Colonic mucosa (tissue), 4 donors: ENCODE measurements around the gene WNK2. TPM values are rescaled to one million over a fixed set of nuclear protein-coding genes. Genes with fewer than 3 reads are reported as not detected.

Experiments
- DNase-seq: peaks from one replicate; pipeline ENCODE4 v3.0.0-alpha.2; 2020
- H3K27ac ChIP-seq: fragments of 200-600 bp; one replicate; pipeline ENCODE4 v1.8.0; 2021
- H3K27me3 ChIP-seq: fragments of 200-600 bp; one replicate; pipeline ENCODE4 v1.8.0; 2021
- H3K36me3 ChIP-seq: fragments of 200-600 bp; one replicate; pipeline ENCODE4 v1.8.0; 2021
- H3K4me1 ChIP-seq: fragments of 200-600 bp; one replicate; pipeline ENCODE4 v1.8.0; 2021; ENCODE audit warnings: mild to moderate bottlenecking
- H3K4me3 ChIP-seq: fragments of 200-600 bp; one replicate; pipeline ENCODE4 v1.8.0; 2021
- H3K9ac ChIP-seq, 2 donors: one replicate each; pipeline ENCODE4 v1.7.0; 2013; ENCODE audit warnings: control low read depth in 2 of 2, low read depth in 2 of 2, low read length in 2 of 2
- H3K9me3 ChIP-seq: fragments of 200-600 bp; one replicate; pipeline ENCODE4 v1.8.0; 2021
- intact Hi-C: fragments of 100-400 bp; cut with DNase I; formaldehyde crosslinking; loops from one replicate; pipeline ENCODE4 v1.14.1; 2022
- total RNA-seq, 2 donors: library from RNA; stranded (reverse); fragmentation: NEBNext Ultra II Directional in 1 of 2; extraction: Animal tissue kit (Norgen Biotek cat#: 25700) in 1 of 2; gene quantifications; one replicate each; pipeline ENCODE4 v1.2.1, GENCODE V29; 2021
- TF ChIP-seq, protein P1 (sequence below): fragments of 200-600 bp; IDR thresholded peaks from one replicate; pipeline ENCODE4 v1.8.0; 2022; ENCODE audit warnings: antibody characterized with exemption, mild to moderate bottlenecking
- donor health status: healthy.
- donor health status: DM: no; HTN: no; CAD: no.
- donor health status: DM: no; HTN: no; CAD: no.

WNK2 gene
- total RNA-seq, 2 donors from 2014 or later: 161 to 238 TPM

GRCh38 chr9:93156475-93157008, 27.4 kb upstream of the WNK2 start:
- Histone ChIP-seq H3K36me3 (no peaks in the 10 kb centered on the region), H3K9me3 (no peaks in the 10 kb centered on the region), H3K27me3 (no peaks in the 10 kb centered on the region), H3K27ac (no peak overlapping the region), H3K9ac (no peak overlapping the region), H3K4me1 (no peaks in the 10 kb centered on the region), H3K4me3 (no peak overlapping the region)
- intact Hi-C loops: no loop called here
- DNase-seq: no peak
- TF ChIP-seq, protein P1, sequence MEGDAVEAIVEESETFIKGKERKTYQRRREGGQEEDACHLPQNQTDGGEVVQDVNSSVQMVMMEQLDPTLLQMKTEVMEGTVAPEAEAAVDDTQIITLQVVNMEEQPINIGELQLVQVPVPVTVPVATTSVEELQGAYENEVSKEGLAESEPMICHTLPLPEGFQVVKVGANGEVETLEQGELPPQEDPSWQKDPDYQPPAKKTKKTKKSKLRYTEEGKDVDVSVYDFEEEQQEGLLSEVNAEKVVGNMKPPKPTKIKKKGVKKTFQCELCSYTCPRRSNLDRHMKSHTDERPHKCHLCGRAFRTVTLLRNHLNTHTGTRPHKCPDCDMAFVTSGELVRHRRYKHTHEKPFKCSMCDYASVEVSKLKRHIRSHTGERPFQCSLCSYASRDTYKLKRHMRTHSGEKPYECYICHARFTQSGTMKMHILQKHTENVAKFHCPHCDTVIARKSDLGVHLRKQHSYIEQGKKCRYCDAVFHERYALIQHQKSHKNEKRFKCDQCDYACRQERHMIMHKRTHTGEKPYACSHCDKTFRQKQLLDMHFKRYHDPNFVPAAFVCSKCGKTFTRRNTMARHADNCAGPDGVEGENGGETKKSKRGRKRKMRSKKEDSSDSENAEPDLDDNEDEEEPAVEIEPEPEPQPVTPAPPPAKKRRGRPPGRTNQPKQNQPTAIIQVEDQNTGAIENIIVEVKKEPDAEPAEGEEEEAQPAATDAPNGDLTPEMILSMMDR: no peak

- TF ChIP-seq, protein P1: peak; percentile 94
These were observed 24.1 kb upstream of the WNK2 start for GRCh38 chr9:93159601-93160471.

GRCh38 chr9:93161786-93162562, 22.0 kb upstream of the WNK2 start:
- Histone ChIP-seq H3K4me1 (peaks cover 4% of the 10 kb centered on the region), H3K4me3 (no peak overlapping the region), H3K27ac (no peak overlapping the region), H3K9ac (no peak overlapping the region), H3K9me3 (no peaks in the 10 kb centered on the region), H3K27me3 (no peaks in the 10 kb centered on the region), H3K36me3 (no peaks in the 10 kb centered on the region)
- DNase-seq: no peak
- intact Hi-C loops: loop anchor here (2.0 to 10.0 kb wide), 2 partner anchors 141 to 393 kb away; no protein-coding TSS in a partner anchor
- TF ChIP-seq, protein P1: no peak

More at GRCh38 chr9:93159601-93160471, 24.1 kb upstream of the WNK2 start:
- Histone ChIP-seq H3K9ac (peak overlapping the region in 1 of 2 donors; percentile 24), H3K4me1 (no peaks in the 10 kb centered on the region), H3K9me3 (no peaks in the 10 kb centered on the region), H3K27me3 (no peaks in the 10 kb centered on the region), H3K4me3 (no peak overlapping the region), H3K36me3 (no peaks in the 10 kb centered on the region), H3K27ac (no peak overlapping the region)
- intact Hi-C loops: loop anchor here (2.0 to 10.0 kb wide), 2 partner anchors 143 to 395 kb away; no protein-coding TSS in a partner anchor
- peak; percentile 90 for DNase-seq

DNA sequence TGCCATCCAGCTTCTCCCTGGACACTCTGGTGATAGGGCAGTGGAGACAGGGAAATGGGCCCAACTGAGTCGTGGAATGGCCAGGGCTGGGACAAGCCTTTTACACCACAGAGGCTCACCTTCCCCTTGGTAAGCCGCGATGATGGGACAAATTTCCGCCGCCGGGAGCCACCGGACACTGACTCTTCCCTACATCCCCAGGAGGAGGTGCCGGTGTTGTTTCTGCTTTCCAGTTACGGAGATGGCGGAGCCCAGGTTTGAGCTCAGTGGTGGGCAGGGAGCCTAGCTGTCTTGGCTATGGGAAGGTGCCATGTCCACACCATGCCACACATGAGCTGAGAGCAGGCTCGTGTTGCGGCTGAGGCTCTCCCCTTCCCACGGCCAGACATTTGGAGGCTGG, 19.9 kb upstream of the WNK2 start:
- H3K36me3 ChIP-seq: no peaks in the 10 kb centered on the region
- H3K9ac ChIP-seq: no peak overlapping the region
- H3K27ac ChIP-seq: no peak overlapping the region
- no peak overlapping the region for H3K4me3 ChIP-seq
- H3K9me3 ChIP-seq: no peaks in the 10 kb centered on the region
- TF ChIP-seq, protein P1: no peak
- DNase-seq: no peak
- H3K4me1 ChIP-seq: peaks cover 6% of the 10 kb centered on the region
- H3K27me3 ChIP-seq: no peaks in the 10 kb centered on the region
- intact Hi-C loops: loop anchor here (10.0 kb wide), 1 partner anchor 391 kb away; no protein-coding TSS in a partner anchor

GRCh38 chr9:93166699-93167098, 17.2 kb upstream of the WNK2 start:
- no peaks in the 10 kb centered on the region for H3K27me3 ChIP-seq
- H3K27ac ChIP-seq: no peak overlapping the region
- TF ChIP-seq, protein P1: no peak
- intact Hi-C loops: loop anchor here (10.0 kb wide), 1 partner anchor 388 kb away; no protein-coding TSS in a partner anchor
- H3K9me3 ChIP-seq: no peaks in the 10 kb centered on the region
- H3K4me1 ChIP-seq: peaks cover 6% of the 10 kb centered on the region
- H3K4me3 ChIP-seq: no peak overlapping the region
- no peaks in the 10 kb centered on the region for H3K36me3 ChIP-seq
- H3K9ac ChIP-seq: peak overlapping the region in 1 of 2 donors; percentile 6
- DNase-seq: peak; percentile 56
